ENCODE data around the gene SLC39A7.
A peak's percentile ranks its signal among the peaks of the same experiment; 100 is the strongest.

DNA sequence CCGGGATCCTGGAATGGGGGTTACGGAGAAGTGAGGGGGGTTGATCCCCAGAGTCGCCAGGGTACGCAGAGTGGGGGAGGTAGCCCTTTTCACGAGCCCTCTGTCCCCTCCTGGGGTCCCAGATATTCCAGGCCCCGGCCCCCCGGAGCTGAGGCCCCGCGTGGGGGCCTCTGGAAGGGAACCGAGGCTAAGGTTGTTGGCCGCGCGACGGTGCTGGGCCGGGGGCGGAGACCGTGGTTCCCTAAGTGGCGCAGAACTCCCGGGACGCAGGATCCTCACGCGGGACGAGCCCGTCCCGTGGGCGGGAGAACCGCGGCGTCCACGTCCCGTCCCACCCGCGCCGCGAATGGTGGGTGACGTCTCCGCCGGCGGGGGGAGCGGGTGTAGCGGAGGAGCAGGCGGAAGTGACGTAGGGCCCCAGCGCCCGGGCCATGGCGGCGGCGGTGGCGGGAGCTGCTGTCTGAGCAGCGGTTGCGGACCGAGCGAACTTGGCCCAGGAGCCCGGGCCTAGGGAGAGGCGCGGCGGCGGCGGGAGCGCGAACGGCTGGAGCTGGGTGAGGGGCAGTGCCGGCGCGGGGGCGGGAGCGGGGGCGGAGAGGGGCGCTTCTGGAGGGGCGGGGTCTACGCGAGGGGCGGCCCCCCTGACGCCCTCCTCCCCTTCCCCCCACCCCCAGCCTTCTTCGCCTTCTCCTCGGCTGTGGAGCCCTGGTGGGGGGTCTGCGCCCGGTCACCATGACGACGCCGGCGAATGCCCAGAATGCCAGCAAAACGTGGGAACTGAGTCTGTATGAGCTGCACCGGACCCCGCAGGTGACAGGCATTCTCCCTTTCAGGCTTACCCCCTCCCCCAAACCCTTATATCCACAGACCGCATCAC lies 7.7 kb downstream of the SLC39A7 start, which contains the start of gene RING1:
- peak; percentile 85 for TF ChIP-seq POLR2AphosphoS5 (IDR thresholded peaks at IDR 0.05; ENCODE audit: insufficient read depth, low read depth, low read length)
- peak; percentile 93 for TF ChIP-seq POLR2A (IDR thresholded peaks at IDR 0.05; ENCODE audit: low read depth, low read length)
- TF ChIP-seq, protein P1, sequence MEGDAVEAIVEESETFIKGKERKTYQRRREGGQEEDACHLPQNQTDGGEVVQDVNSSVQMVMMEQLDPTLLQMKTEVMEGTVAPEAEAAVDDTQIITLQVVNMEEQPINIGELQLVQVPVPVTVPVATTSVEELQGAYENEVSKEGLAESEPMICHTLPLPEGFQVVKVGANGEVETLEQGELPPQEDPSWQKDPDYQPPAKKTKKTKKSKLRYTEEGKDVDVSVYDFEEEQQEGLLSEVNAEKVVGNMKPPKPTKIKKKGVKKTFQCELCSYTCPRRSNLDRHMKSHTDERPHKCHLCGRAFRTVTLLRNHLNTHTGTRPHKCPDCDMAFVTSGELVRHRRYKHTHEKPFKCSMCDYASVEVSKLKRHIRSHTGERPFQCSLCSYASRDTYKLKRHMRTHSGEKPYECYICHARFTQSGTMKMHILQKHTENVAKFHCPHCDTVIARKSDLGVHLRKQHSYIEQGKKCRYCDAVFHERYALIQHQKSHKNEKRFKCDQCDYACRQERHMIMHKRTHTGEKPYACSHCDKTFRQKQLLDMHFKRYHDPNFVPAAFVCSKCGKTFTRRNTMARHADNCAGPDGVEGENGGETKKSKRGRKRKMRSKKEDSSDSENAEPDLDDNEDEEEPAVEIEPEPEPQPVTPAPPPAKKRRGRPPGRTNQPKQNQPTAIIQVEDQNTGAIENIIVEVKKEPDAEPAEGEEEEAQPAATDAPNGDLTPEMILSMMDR (IDR thresholded peaks at IDR 0.05; ENCODE audit: extremely low read depth in 1 of 2, insufficient read depth in 1 of 2, low read depth in 1 of 2, low read length in 2 of 2): no peak
- TF ChIP-seq, protein P2, sequence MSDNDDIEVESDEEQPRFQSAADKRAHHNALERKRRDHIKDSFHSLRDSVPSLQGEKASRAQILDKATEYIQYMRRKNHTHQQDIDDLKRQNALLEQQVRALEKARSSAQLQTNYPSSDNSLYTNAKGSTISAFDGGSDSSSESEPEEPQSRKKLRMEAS (IDR thresholded peaks at IDR 0.05; ENCODE audit: insufficient read depth, insufficient read length): no peak
- no peak for TF ChIP-seq FOS (IDR thresholded peaks at IDR 0.05; ENCODE audit: borderline replicate concordance, insufficient read depth, low read length)
- TF ChIP-seq EZH2 (IDR thresholded peaks at IDR 0.05; ENCODE audit: borderline replicate concordance, low read depth, low read length, severe bottlenecking): no peak
- no peak for TF ChIP-seq JUN (IDR thresholded peaks at IDR 0.05; ENCODE audit: borderline replicate concordance, insufficient read depth, insufficient read length, low read depth)

All from endothelial cell of umbilical vein (primary cell).